Measurements from ENCODE around the gene ITGAX. TPM values are rescaled to one million over a fixed set of nuclear protein-coding genes. Genes with fewer than 3 reads are reported as not detected.

Gene ITGAX
- total RNA-seq, 1 donor: not detected

GRCh38 chr16:31427441-31428278, 72.7 kb downstream of the ITGAX start:
- DNase-seq (ENCODE audit: low read depth): peak; percentile 50
- peak overlapping the region; percentile 55 for H3K4me3 ChIP-seq (ENCODE audit: low read depth, low read length)
- TF ChIP-seq CTCF (IDR thresholded peaks at IDR 0.05; ENCODE audit: insufficient read depth, low read length): no peak

- no peak for TF ChIP-seq CTCF (IDR thresholded peaks at IDR 0.05; ENCODE audit: insufficient read depth, low read length)
- no peak for DNase-seq (ENCODE audit: low read depth)
- peak within 1 kb of the TSS; percentile 55 for H3K4me3 ChIP-seq (ENCODE audit: low read depth, low read length)
Observed at GRCh38 chr16:31428279-31428597, 73.3 kb downstream of the ITGAX start, which contains the start of gene COX6A2. TSS of gene COX6A2 (minus strand) at chr16:31428360. CDS start at chr16:31428325, 35 bp downstream.

- TF ChIP-seq CTCF (IDR thresholded peaks at IDR 0.05; ENCODE audit: insufficient read depth, low read length): no peak
- no peak overlapping the region for H3K4me3 ChIP-seq (ENCODE audit: low read depth, low read length)
- no peak for DNase-seq (ENCODE audit: low read depth)
Observed at GRCh38 chr16:31428638-31429247, 73.8 kb downstream of the ITGAX start.

GRCh38 chr16:31429314-31429713, 74.3 kb downstream of the ITGAX start:
- DNase-seq (ENCODE audit: low read depth): no peak
- no peak overlapping the region for H3K4me3 ChIP-seq (ENCODE audit: low read depth, low read length)
- TF ChIP-seq CTCF (IDR thresholded peaks at IDR 0.05; ENCODE audit: insufficient read depth, low read length): no peak

- DNase-seq (ENCODE audit: low read depth): no peak
- H3K4me3 ChIP-seq (ENCODE audit: low read depth, low read length): no peak overlapping the region
Observed at GRCh38 chr16:31429796-31430195, 74.8 kb downstream of the ITGAX start.

GRCh38 chr16:31430380-31431052, 75.5 kb downstream of the ITGAX start:
- no peak for DNase-seq (ENCODE audit: low read depth)
- TF ChIP-seq CTCF (IDR thresholded peaks at IDR 0.05; ENCODE audit: insufficient read depth, low read length): no peak

More at GRCh38 chr16:31429796-31430195, 74.8 kb downstream of the ITGAX start:
- no peak for TF ChIP-seq CTCF (IDR thresholded peaks at IDR 0.05; ENCODE audit: insufficient read depth, low read length)

More at GRCh38 chr16:31430380-31431052, 75.5 kb downstream of the ITGAX start:
- no peak overlapping the region for H3K4me3 ChIP-seq (ENCODE audit: low read depth, low read length)

Other genes starting within 250 kb of the ITGAX start
- 16.9 and 39.5 TPM in 2 replicates for gene BCKDK, start 246.8 kb upstream of the ITGAX start, total RNA-seq (ENCODE audit: low replicate concordance)
- 25.1 and 31.5 TPM in 2 replicates for gene KAT8, start 237.5 kb upstream of the ITGAX start, total RNA-seq (ENCODE audit: low replicate concordance)
- gene PRSS8, start 219.4 kb upstream of the ITGAX start, total RNA-seq (ENCODE audit: low replicate concordance): not detected in 2 replicates
- 1.1 and 3.8 TPM in 2 replicates for gene PRSS36, start 205.1 kb upstream of the ITGAX start, total RNA-seq (ENCODE audit: low replicate concordance)
- 41.3 and 65.3 TPM in 2 replicates for gene FUS, start 175.0 kb upstream of the ITGAX start, total RNA-seq (ENCODE audit: low replicate concordance)
- gene PYCARD, start 152.4 kb upstream of the ITGAX start, total RNA-seq (ENCODE audit: low replicate concordance): 29.3 and 126 TPM in 2 replicates
- gene TRIM72, start 141.1 kb upstream of the ITGAX start, total RNA-seq (ENCODE audit: low replicate concordance): not detected in 2 replicates
- gene PYDC1, start 138.0 kb upstream of the ITGAX start, total RNA-seq (ENCODE audit: low replicate concordance): not detected in 2 replicates
- not detected in 2 replicates for gene ITGAM, start 95.2 kb upstream of the ITGAX start, total RNA-seq (ENCODE audit: low replicate concordance)
- gene ITGAD, start 38.2 kb downstream of the ITGAX start, total RNA-seq (ENCODE audit: low replicate concordance): not detected in 2 replicates
- gene COX6A2, start 73.2 kb downstream of the ITGAX start, total RNA-seq (ENCODE audit: low replicate concordance): not detected in 2 replicates
- 0.25 and 0.99 TPM in 2 replicates for gene ZNF843, start 87.6 kb downstream of the ITGAX start, total RNA-seq (ENCODE audit: low replicate concordance)
- gene ARMC5, start 104.3 kb downstream of the ITGAX start, total RNA-seq (ENCODE audit: low replicate concordance): 7.4 and 16.9 TPM in 2 replicates
- gene TGFB1I1, start 117.0 kb downstream of the ITGAX start, total RNA-seq (ENCODE audit: low replicate concordance): 30.3 and 56.7 TPM in 2 replicates
- gene SLC5A2, start 127.9 kb downstream of the ITGAX start, total RNA-seq (ENCODE audit: low replicate concordance): not detected in 2 replicates
- 45.5 and 50.0 TPM in 2 replicates for gene RUSF1, start 153.2 kb downstream of the ITGAX start, total RNA-seq (ENCODE audit: low replicate concordance)
- not detected in 2 replicates for gene AHSP, start 172.7 kb downstream of the ITGAX start, total RNA-seq (ENCODE audit: low replicate concordance)

Data from fibroblast of the aortic adventitia (primary cell).